ENCODE measurements around the gene METTL26.
A peak's percentile ranks its signal among the peaks of the same experiment; 100 is the strongest.

The METTL26 gene

GRCh38 chr16:673399-673991, 37.4 kb upstream of the METTL26 start:
- TF ChIP-seq NFIC (IDR thresholded peaks at IDR 0.05) (no peak), ZBTB7A (IDR thresholded peaks at IDR 0.05; ENCODE audit: low read depth) (0 out of 2 replicates have a peak, but pooled peaks have one; percentile 39)

- no peak for TF ChIP-seq TEAD4 (IDR thresholded peaks at IDR 0.05)
- no peak for TF ChIP-seq NFIC (IDR thresholded peaks at IDR 0.05)
- TF ChIP-seq EGR1 (IDR thresholded peaks at IDR 0.05) = no peak
- TF ChIP-seq CREB1 (IDR thresholded peaks at IDR 0.05; ENCODE audit: low read depth) = no peak
- TF ChIP-seq EP300 (IDR thresholded peaks at IDR 0.05; ENCODE audit: borderline replicate concordance) = no peak
- TF ChIP-seq FOXM1 (IDR thresholded peaks at IDR 0.05; ENCODE audit: borderline replicate concordance, low read depth) = no peak
- no peak for TF ChIP-seq REST (IDR thresholded peaks at IDR 0.05; ENCODE audit: low read depth)
- TF ChIP-seq TAF1 (IDR thresholded peaks at IDR 0.05; ENCODE audit: low read depth) = no peak
- no peak for TF ChIP-seq ZBTB7A (IDR thresholded peaks at IDR 0.05; ENCODE audit: low read depth)
- TF ChIP-seq CEBPB (IDR thresholded peaks at IDR 0.05) = no peak
- TF ChIP-seq YY1 (IDR thresholded peaks at IDR 0.05; ENCODE audit: low read depth) = no peak
- TF ChIP-seq RAD21 (IDR thresholded peaks at IDR 0.05; ENCODE audit: low read depth) = no peak
- TF ChIP-seq USF1 (IDR thresholded peaks at IDR 0.05) = no peak
- no peak for TF ChIP-seq MAX (IDR thresholded peaks at IDR 0.05)
Measured at GRCh38 chr16:672851-673250, 36.7 kb upstream of the METTL26 start.

- TF ChIP-seq FOXM1 (IDR thresholded peaks at IDR 0.05; ENCODE audit: borderline replicate concordance, low read depth) = no peak
- TF ChIP-seq TEAD4 (IDR thresholded peaks at IDR 0.05) = no peak
- no peak for TF ChIP-seq TCF12 (IDR thresholded peaks at IDR 0.05; ENCODE audit: low read depth)
- no peak for TF ChIP-seq YY1 (IDR thresholded peaks at IDR 0.05; ENCODE audit: low read depth)
- no peak for TF ChIP-seq CEBPB (IDR thresholded peaks at IDR 0.05)
- no peak for TF ChIP-seq REST (IDR thresholded peaks at IDR 0.05; ENCODE audit: low read depth)
- no peak for TF ChIP-seq ZBTB7A (IDR thresholded peaks at IDR 0.05; ENCODE audit: low read depth)
- TF ChIP-seq TAF1 (IDR thresholded peaks at IDR 0.05; ENCODE audit: low read depth) = no peak
- TF ChIP-seq USF1 (IDR thresholded peaks at IDR 0.05) = no peak
- TF ChIP-seq EP300 (IDR thresholded peaks at IDR 0.05; ENCODE audit: borderline replicate concordance) = no peak
- no peak for TF ChIP-seq CREB1 (IDR thresholded peaks at IDR 0.05; ENCODE audit: low read depth)
- no peak for TF ChIP-seq EGR1 (IDR thresholded peaks at IDR 0.05)
- TF ChIP-seq NFIC (IDR thresholded peaks at IDR 0.05) = no peak
- no peak for TF ChIP-seq RAD21 (IDR thresholded peaks at IDR 0.05; ENCODE audit: low read depth)
Measured at GRCh38 chr16:672371-672770, 36.3 kb upstream of the METTL26 start.

GRCh38 chr16:671353-672131, 35.4 kb upstream of the METTL26 start:
- TF ChIP-seq CREB1 (IDR thresholded peaks at IDR 0.05; ENCODE audit: low read depth) (no peak), USF1 (IDR thresholded peaks at IDR 0.05) (no peak), TEAD4 (IDR thresholded peaks at IDR 0.05) (no peak), NFIC (IDR thresholded peaks at IDR 0.05) (0 out of 2 replicates have a peak, but pooled peaks have one; percentile 18)

GRCh38 chr16:670485-671352, 34.6 kb upstream of the METTL26 start:
- TF ChIP-seq REST (IDR thresholded peaks at IDR 0.05; ENCODE audit: low read depth) = no peak
- no peak for TF ChIP-seq FOXM1 (IDR thresholded peaks at IDR 0.05; ENCODE audit: borderline replicate concordance, low read depth)
- TF ChIP-seq ZBTB7A (IDR thresholded peaks at IDR 0.05; ENCODE audit: low read depth) = no peak
